Sciatic nerve (tissue), 2 donors: Measurements from ENCODE around the gene CCDC81. TPM values are rescaled to one million over a fixed set of nuclear protein-coding genes. Genes with fewer than 3 reads are reported as not detected.

Source experiments
- ATAC-seq: fragments of 200-7000 bp; cut with Tn5 transposase; one replicate; pipeline ENCODE4 v1.9.1; 2020; ENCODE audit warnings: mild to moderate bottlenecking, moderate library complexity
- DNase-seq: peaks from one replicate; pipeline ENCODE4 v3.0.0-alpha.2; 2020; ENCODE audit warnings: low spot score
- intact Hi-C: fragments of 100-400 bp; cut with DNase I; formaldehyde crosslinking; loops from one replicate; pipeline ENCODE4 v1.14.2; 2022
- total RNA-seq: library from RNA; stranded (reverse); fragmentation: NEBNext Ultra II Directional; extraction: Animal tissue kit (Norgen Biotek cat#: 25700); gene quantifications from one replicate; pipeline ENCODE4 v1.2.1, GENCODE V29; 2021
- donor health status: DM: no; HTN: no; CAD: no.
- donor health status: DM: no; HTN: no; CAD: no.

The CCDC81 gene
- total RNA-seq, 1 donor from 2014 or later, result 1.7 TPM

GRCh38 chr11:86458294-86459001 lies 83.8 kb downstream of the CCDC81 start:
- DNase-seq (no peak), ATAC-seq (peak; percentile 62)
- intact Hi-C loops, result loop anchor here (5.0 to 10.0 kb wide), 2 partner anchors 156 to 359 kb away; no protein-coding TSS in a partner anchor

- DNase-seq (no peak), ATAC-seq (no peak)
- intact Hi-C loops, result loop anchor here (5.0 to 10.0 kb wide), 2 partner anchors 156 to 358 kb away; no protein-coding TSS in a partner anchor
Measured at GRCh38 chr11:86459002-86459385, 84.3 kb downstream of the CCDC81 start.

GRCh38 chr11:86459682-86460460 lies 85.2 kb downstream of the CCDC81 start:
- intact Hi-C loops, result loop anchor here (5.0 to 10.0 kb wide), 2 partner anchors 155 to 357 kb away; no protein-coding TSS in a partner anchor
- ATAC-seq, result peak; percentile 61
- peak; percentile 71 for DNase-seq

DNA sequence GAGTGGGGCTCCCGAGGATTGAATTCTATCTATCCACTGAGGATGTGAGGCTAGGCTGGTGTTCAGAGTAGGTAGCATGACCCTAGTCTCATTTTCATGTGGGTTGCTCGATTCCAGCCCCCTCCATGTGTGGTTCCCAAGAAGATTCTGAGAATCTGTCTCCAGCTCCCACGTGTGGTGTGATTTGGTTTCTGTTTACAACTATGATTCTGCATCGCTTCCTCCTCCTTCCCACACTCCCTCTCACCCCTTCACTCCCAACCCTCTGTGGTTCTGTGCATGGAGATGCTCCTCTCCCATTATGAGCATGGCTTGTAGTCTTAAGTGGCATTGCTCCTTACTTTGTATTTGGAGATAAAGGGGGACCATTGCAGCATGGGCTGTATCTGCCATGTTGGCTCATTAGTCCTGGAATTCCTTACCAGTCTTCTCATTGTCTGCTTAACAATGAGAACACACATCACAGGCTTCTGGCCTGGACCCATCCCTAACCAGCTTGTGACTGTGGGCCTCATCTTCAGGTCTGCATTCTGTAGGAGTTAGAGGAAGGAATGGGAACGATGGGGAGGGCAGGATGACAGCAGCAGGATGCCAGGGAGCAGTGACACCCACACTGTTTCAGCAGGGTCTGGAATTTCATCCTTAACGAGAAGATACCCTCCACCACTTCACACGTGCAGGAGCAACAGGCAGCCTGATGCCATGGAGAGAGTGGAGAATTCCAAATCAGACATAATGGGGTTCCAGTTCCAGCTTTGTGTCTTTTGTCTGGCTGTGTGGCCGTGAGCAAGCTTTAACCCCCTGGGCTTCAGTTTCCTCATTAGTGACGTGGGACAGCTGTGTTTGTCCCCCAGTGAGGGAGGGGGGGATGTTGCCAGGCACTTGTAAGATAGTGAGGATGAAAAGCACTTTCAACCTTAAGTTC lies 86.0 kb downstream of the CCDC81 start:
- DNase-seq (no peak), ATAC-seq (peak; percentile 33)
- intact Hi-C loops, result no loop called here

DNA sequence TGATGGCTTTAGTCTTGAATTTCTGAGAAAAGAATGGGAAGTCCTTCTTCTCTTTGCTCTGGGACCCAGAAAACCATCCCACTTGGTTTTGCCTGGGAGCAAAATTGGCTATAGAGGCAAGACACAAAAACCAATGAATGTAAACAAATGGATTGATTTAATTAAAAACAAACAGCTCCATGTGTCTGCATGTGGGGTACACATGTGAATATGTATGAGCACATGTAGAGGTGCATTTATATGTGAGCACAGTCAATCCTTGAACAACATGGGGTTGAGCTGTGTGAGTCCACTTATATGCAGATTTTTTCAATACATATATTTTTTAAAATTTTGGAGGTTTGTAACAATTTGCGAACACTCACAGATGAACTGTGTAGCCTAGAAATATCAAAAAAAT lies 87.2 kb downstream of the CCDC81 start:
- no peak for ATAC-seq
- no peak for DNase-seq
- intact Hi-C loops, result no loop called here

- intact Hi-C loops, result no loop called here
- no peak for DNase-seq
- ATAC-seq, result no peak
Measured at GRCh38 chr11:86463120-86463519, 88.4 kb downstream of the CCDC81 start.

GRCh38 chr11:86463955-86464354 lies 89.3 kb downstream of the CCDC81 start:
- intact Hi-C loops, result no loop called here
- DNase-seq, result no peak
- ATAC-seq, result no peak

DNA sequence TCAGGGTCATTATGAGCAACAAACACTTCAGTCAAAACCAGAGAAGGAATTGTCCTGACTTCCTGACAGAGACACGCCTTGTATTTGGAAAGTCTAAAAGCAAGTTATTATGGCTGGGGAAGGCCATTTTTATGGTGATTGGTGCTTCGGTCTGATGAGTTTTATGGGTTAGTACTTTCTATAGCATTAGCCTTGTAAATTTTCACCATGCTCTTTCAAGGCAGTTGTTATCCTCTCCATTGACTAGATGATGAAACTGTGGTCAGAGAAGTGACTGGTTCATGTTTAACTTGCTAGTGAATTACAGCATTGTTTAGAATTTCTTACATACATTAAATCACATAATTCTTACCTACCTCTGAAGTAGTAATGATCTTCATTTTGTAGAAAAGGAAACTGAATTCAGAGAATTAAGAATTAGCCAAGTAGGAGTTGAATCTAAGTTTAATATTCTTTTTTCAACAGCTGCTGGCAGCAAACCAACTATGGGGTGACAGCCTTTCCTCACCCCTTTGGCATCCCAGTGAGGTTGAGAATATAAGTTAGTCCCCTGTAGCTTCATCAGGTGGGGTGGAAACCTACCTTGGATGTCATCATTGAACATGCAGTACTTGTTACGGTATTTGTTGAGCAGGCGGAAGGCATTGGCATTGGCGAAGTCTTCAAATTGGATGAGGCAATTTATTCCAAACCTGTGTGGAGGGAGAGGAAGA lies 90.0 kb downstream of the CCDC81 start:
- ATAC-seq (no peak), DNase-seq (no peak)
- intact Hi-C loops, result no loop called here

DNA sequence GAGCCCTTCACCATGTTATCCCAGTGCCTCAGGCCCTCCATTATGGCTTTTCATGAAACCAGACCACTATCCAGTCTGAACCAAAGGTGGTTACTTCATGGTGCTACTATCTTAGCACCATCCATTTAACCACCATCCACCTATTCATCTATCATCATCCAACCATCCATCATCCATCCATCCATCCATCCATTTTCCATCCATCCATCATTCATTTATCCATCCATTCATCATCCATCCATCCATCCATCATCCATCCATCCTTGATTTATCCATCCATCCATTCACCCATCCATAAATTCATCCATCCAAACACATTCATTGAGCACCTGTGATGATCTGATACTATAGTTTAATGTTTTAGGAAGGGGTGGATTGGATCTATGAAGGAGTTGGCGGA lies 93.5 kb downstream of the CCDC81 start:
- ATAC-seq (no peak), DNase-seq (no peak)
- intact Hi-C loops, result no loop called here

GRCh38 chr11:86469491-86470388 lies 95.1 kb downstream of the CCDC81 start:
- intact Hi-C loops, result no loop called here
- ATAC-seq (peak; percentile 64), DNase-seq (no peak)

Other genes starting within 250 kb of the CCDC81 start
- gene EED, start 130.1 kb upstream of the CCDC81 start, total RNA-seq, result 25.2 TPM
- 30.0 TPM for gene HIKESHI, start 72.6 kb upstream of the CCDC81 start, total RNA-seq